ENCODE measurements around the gene UBE2QL1.

The UBE2QL1 gene

DNA sequence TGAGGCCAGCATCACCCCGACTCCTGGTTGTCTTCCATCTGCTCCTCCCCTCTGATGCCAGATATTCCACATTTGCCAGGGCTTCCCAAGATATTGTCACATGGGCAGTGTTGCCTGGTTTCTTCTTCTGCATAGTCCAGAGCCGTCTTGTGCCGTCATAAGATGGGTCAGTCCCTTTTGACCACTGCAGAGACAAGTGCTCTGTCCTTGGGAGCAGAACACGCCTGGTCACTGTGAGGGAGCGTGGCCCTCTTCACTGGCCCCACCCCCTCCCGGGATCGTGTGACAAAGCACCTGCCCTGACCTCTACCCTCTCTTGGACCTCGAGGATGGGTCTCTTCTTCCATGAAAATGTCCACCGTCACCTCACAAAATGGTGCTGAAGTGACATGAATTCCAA, 41.6 kb downstream of the UBE2QL1 start:
- H3K4me3 Mint-ChIP-seq: no peak overlapping the region
- H3K27ac Mint-ChIP-seq: no peak overlapping the region
- no peaks in the 10 kb centered on the region for H3K36me3 Mint-ChIP-seq
- no peak for ATAC-seq
- no peaks in the 10 kb centered on the region for H3K9me3 Mint-ChIP-seq
- peaks cover 36% of the 10 kb centered on the region for H3K4me1 Mint-ChIP-seq
- H3K27me3 Mint-ChIP-seq: peaks cover 40% of the 10 kb centered on the region

GRCh38 chr5:6490693-6491092, 42.0 kb downstream of the UBE2QL1 start:
- Mint-ChIP-seq H3K9me3 (no peaks in the 10 kb centered on the region), H3K27me3 (peaks cover 45% of the 10 kb centered on the region), H3K4me1 (peaks cover 31% of the 10 kb centered on the region), H3K36me3 (no peaks in the 10 kb centered on the region), H3K27ac (no peak overlapping the region), H3K4me3 (no peak overlapping the region)
- no peak for ATAC-seq

GRCh38 chr5:6491196-6491918, 42.7 kb downstream of the UBE2QL1 start:
- H3K27ac Mint-ChIP-seq: no peak overlapping the region
- peaks cover 26% of the 10 kb centered on the region for H3K4me1 Mint-ChIP-seq
- H3K9me3 Mint-ChIP-seq: no peaks in the 10 kb centered on the region
- H3K27me3 Mint-ChIP-seq: peaks cover 48% of the 10 kb centered on the region
- H3K36me3 Mint-ChIP-seq: no peaks in the 10 kb centered on the region
- no peak for ATAC-seq
- no peak overlapping the region for H3K4me3 Mint-ChIP-seq

DNA sequence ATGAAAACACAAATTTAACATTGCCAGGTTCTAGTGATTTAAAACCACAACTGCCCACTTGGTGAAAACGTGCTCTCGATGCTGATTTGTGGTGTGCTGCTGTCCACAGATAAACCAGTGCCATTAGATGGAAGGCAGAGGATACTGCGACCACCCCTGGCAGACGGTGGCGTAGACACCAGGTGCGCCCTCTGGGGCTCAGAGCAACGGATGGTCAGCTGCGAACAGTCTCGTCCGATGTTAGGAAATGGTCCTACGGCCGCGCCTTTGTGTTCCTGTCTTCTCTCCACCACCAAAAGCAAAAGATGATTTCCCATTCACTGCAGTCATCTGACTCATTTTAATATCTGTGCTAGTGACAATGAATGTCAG, 43.2 kb downstream of the UBE2QL1 start:
- no peak overlapping the region for H3K4me3 Mint-ChIP-seq
- H3K27ac Mint-ChIP-seq: no peak overlapping the region
- H3K4me1 Mint-ChIP-seq: peaks cover 20% of the 10 kb centered on the region
- H3K36me3 Mint-ChIP-seq: no peaks in the 10 kb centered on the region
- H3K27me3 Mint-ChIP-seq: peaks cover 43% of the 10 kb centered on the region
- ATAC-seq: no peak
- no peaks in the 10 kb centered on the region for H3K9me3 Mint-ChIP-seq

DNA sequence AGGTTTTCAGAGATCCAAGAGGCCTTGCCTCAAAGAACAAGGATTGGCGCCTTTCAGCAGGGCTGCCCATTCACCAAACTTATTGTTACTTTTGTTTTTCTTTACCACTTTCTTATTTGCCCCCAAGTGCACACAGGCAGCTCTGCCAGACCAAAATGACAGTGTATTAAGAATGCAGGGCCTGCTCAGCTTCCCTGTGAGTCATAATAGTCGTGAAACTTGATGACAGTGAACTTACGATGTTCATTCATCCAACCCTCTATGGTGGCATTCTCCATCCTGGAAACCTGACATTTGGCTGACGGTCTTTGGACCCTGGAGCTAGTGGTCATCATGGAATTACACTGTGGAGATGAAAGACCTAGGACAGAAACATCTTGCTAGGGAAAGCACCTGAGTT, 44.3 kb downstream of the UBE2QL1 start:
- H3K9me3 Mint-ChIP-seq: no peaks in the 10 kb centered on the region
- H3K4me3 Mint-ChIP-seq: no peak overlapping the region
- peaks cover 34% of the 10 kb centered on the region for H3K27me3 Mint-ChIP-seq
- no peak overlapping the region for H3K27ac Mint-ChIP-seq
- no peaks in the 10 kb centered on the region for H3K36me3 Mint-ChIP-seq
- H3K4me1 Mint-ChIP-seq: peaks cover 13% of the 10 kb centered on the region
- ATAC-seq: no peak

GRCh38 chr5:6493681-6494454, 45.2 kb downstream of the UBE2QL1 start:
- peaks cover 34% of the 10 kb centered on the region for H3K27me3 Mint-ChIP-seq
- no peak for ATAC-seq

GRCh38 chr5:6494939-6495338, 46.3 kb downstream of the UBE2QL1 start:
- H3K36me3 Mint-ChIP-seq: no peaks in the 10 kb centered on the region
- no peak for ATAC-seq
- H3K4me1 Mint-ChIP-seq: peaks cover 13% of the 10 kb centered on the region
- no peak overlapping the region for H3K4me3 Mint-ChIP-seq
- no peaks in the 10 kb centered on the region for H3K9me3 Mint-ChIP-seq
- H3K27ac Mint-ChIP-seq: no peak overlapping the region
- peaks cover 40% of the 10 kb centered on the region for H3K27me3 Mint-ChIP-seq

More at GRCh38 chr5:6493681-6494454, 45.2 kb downstream of the UBE2QL1 start:
- Mint-ChIP-seq H3K9me3 (no peaks in the 10 kb centered on the region), H3K36me3 (no peaks in the 10 kb centered on the region), H3K4me3 (no peak overlapping the region), H3K4me1 (peaks cover 13% of the 10 kb centered on the region), H3K27ac (no peak overlapping the region)

GRCh38 chr5:6495433-6496206, 47.0 kb downstream of the UBE2QL1 start:
- Mint-ChIP-seq H3K9me3 (no peaks in the 10 kb centered on the region), H3K36me3 (no peaks in the 10 kb centered on the region), H3K27ac (no peak overlapping the region), H3K4me3 (no peak overlapping the region), H3K4me1 (peaks cover 13% of the 10 kb centered on the region), H3K27me3 (peaks cover 36% of the 10 kb centered on the region)
- no peak for ATAC-seq

GRCh38 chr5:6496207-6496584, 47.5 kb downstream of the UBE2QL1 start:
- Mint-ChIP-seq H3K4me3 (no peak overlapping the region), H3K4me1 (peaks cover 13% of the 10 kb centered on the region), H3K9me3 (peaks cover 3% of the 10 kb centered on the region), H3K36me3 (no peaks in the 10 kb centered on the region), H3K27ac (no peak overlapping the region), H3K27me3 (peaks cover 41% of the 10 kb centered on the region)
- peak; percentile 58 for ATAC-seq

GRCh38 chr5:6496636-6497035, 48.0 kb downstream of the UBE2QL1 start:
- Mint-ChIP-seq H3K4me1 (peaks cover 13% of the 10 kb centered on the region), H3K4me3 (no peak overlapping the region), H3K9me3 (peaks cover 5% of the 10 kb centered on the region), H3K36me3 (no peaks in the 10 kb centered on the region), H3K27ac (no peak overlapping the region), H3K27me3 (peaks cover 46% of the 10 kb centered on the region)
- no peak for ATAC-seq

- ATAC-seq: no peak
- Mint-ChIP-seq H3K36me3 (no peaks in the 10 kb centered on the region), H3K4me1 (peaks cover 7% of the 10 kb centered on the region), H3K9me3 (peaks cover 5% of the 10 kb centered on the region), H3K27ac (no peak overlapping the region), H3K4me3 (no peak overlapping the region), H3K27me3 (peaks cover 47% of the 10 kb centered on the region)
Observed at GRCh38 chr5:6497262-6497661, 48.6 kb downstream of the UBE2QL1 start.

- ATAC-seq: no peak
- H3K36me3 Mint-ChIP-seq: no peaks in the 10 kb centered on the region
- peaks cover 10% of the 10 kb centered on the region for H3K9me3 Mint-ChIP-seq
- peaks cover 43% of the 10 kb centered on the region for H3K27me3 Mint-ChIP-seq
- no peak overlapping the region for H3K27ac Mint-ChIP-seq
- H3K4me1 Mint-ChIP-seq: no peaks in the 10 kb centered on the region
- H3K4me3 Mint-ChIP-seq: no peak overlapping the region
Observed at GRCh38 chr5:6498968-6499367, 50.3 kb downstream of the UBE2QL1 start.

- no peak for ATAC-seq
- H3K4me1 Mint-ChIP-seq: no peaks in the 10 kb centered on the region
- H3K27me3 Mint-ChIP-seq: peaks cover 48% of the 10 kb centered on the region
- H3K36me3 Mint-ChIP-seq: no peaks in the 10 kb centered on the region
- no peak overlapping the region for H3K4me3 Mint-ChIP-seq
- H3K9me3 Mint-ChIP-seq: peaks cover 10% of the 10 kb centered on the region
- H3K27ac Mint-ChIP-seq: no peak overlapping the region
Observed at GRCh38 chr5:6501701-6502100, 53.0 kb downstream of the UBE2QL1 start.

GRCh38 chr5:6502421-6502820, 53.8 kb downstream of the UBE2QL1 start:
- ATAC-seq: no peak
- no peak overlapping the region for H3K27ac Mint-ChIP-seq
- peaks cover 10% of the 10 kb centered on the region for H3K9me3 Mint-ChIP-seq
- H3K4me1 Mint-ChIP-seq: no peaks in the 10 kb centered on the region
- H3K27me3 Mint-ChIP-seq: peaks cover 55% of the 10 kb centered on the region
- no peaks in the 10 kb centered on the region for H3K36me3 Mint-ChIP-seq
- H3K4me3 Mint-ChIP-seq: no peak overlapping the region

- no peak overlapping the region for H3K27ac Mint-ChIP-seq
Observed at GRCh38 chr5:6503342-6503741, 54.7 kb downstream of the UBE2QL1 start.

More at GRCh38 chr5:6503342-6503741, 54.7 kb downstream of the UBE2QL1 start:
- Mint-ChIP-seq H3K9me3 (peaks cover 10% of the 10 kb centered on the region), H3K4me3 (no peak overlapping the region), H3K27me3 (peaks cover 61% of the 10 kb centered on the region), H3K36me3 (no peaks in the 10 kb centered on the region), H3K4me1 (no peaks in the 10 kb centered on the region)
- no peak for ATAC-seq
